ENCODE data around the gene PPIA.
"Not testable (repeated sequence)": the region's sequence is repeated elsewhere in the genome, so short reads cannot be mapped to it uniquely, and the experiment has no call there.

PPIA gene

GRCh38 chr7:44811571-44811970, 15.1 kb downstream of the PPIA start:
- no peak for DNase-seq
- Mint-ChIP-seq H3K4me3 (no peak overlapping the region), H3K27me3 (no peaks in the 10 kb centered on the region), H3K9me3 (no peaks in the 10 kb centered on the region), H3K36me3 (ENCODE audit: low read depth) (peaks cover 3% of the 10 kb centered on the region), H3K27ac (no peak overlapping the region), H3K4me1 (ENCODE audit: low read depth) (peaks cover 4% of the 10 kb centered on the region)

GRCh38 chr7:44814919-44815318, 18.4 kb downstream of the PPIA start:
- Mint-ChIP-seq H3K9me3 (no peaks in the 10 kb centered on the region), H3K27ac (no peak overlapping the region), H3K4me1 (ENCODE audit: low read depth) (peaks cover 4% of the 10 kb centered on the region), H3K27me3 (no peaks in the 10 kb centered on the region), H3K36me3 (ENCODE audit: low read depth) (no peaks in the 10 kb centered on the region), H3K4me3 (no peak overlapping the region)
- DNase-seq = peak; percentile 21

GRCh38 chr7:44819292-44819691, 22.8 kb downstream of the PPIA start:
- H3K27me3 Mint-ChIP-seq = no peaks in the 10 kb centered on the region
- H3K36me3 Mint-ChIP-seq (ENCODE audit: low read depth) = peaks cover 6% of the 10 kb centered on the region
- H3K4me1 Mint-ChIP-seq (ENCODE audit: low read depth) = peaks cover 2% of the 10 kb centered on the region
- no peak overlapping the region for H3K4me3 Mint-ChIP-seq
- no peak overlapping the region for H3K27ac Mint-ChIP-seq
- no peaks in the 10 kb centered on the region for H3K9me3 Mint-ChIP-seq
- DNase-seq = no peak

GRCh38 chr7:44823255-44823781, 26.8 kb downstream of the PPIA start:
- H3K4me3 Mint-ChIP-seq = no peak overlapping the region
- H3K9me3 Mint-ChIP-seq = no peaks in the 10 kb centered on the region
- H3K27ac Mint-ChIP-seq = peak overlapping the region; percentile 60
- no peak for DNase-seq
- peaks cover 10% of the 10 kb centered on the region for H3K4me1 Mint-ChIP-seq (ENCODE audit: low read depth)
- no peaks in the 10 kb centered on the region for H3K27me3 Mint-ChIP-seq
- H3K36me3 Mint-ChIP-seq (ENCODE audit: low read depth) = peaks cover 38% of the 10 kb centered on the region

- DNase-seq = no peak
- H3K27me3 Mint-ChIP-seq = no peaks in the 10 kb centered on the region
- no peak overlapping the region for H3K4me3 Mint-ChIP-seq
- no peaks in the 10 kb centered on the region for H3K9me3 Mint-ChIP-seq
- H3K4me1 Mint-ChIP-seq (ENCODE audit: low read depth) = peaks cover 10% of the 10 kb centered on the region
- H3K27ac Mint-ChIP-seq = peak overlapping the region; percentile 77
- peaks cover 55% of the 10 kb centered on the region for H3K36me3 Mint-ChIP-seq (ENCODE audit: low read depth)
Observed at GRCh38 chr7:44824894-44825526, 28.5 kb downstream of the PPIA start.

GRCh38 chr7:44827567-44827966, 31.1 kb downstream of the PPIA start:
- peaks cover 77% of the 10 kb centered on the region for H3K36me3 Mint-ChIP-seq (ENCODE audit: low read depth)
- no peaks in the 10 kb centered on the region for H3K9me3 Mint-ChIP-seq
- H3K27me3 Mint-ChIP-seq = no peaks in the 10 kb centered on the region
- no peak for DNase-seq
- H3K4me1 Mint-ChIP-seq (ENCODE audit: low read depth) = peaks cover 10% of the 10 kb centered on the region
- H3K27ac Mint-ChIP-seq = peak overlapping the region; percentile 81
- H3K4me3 Mint-ChIP-seq = no peak overlapping the region

DNA sequence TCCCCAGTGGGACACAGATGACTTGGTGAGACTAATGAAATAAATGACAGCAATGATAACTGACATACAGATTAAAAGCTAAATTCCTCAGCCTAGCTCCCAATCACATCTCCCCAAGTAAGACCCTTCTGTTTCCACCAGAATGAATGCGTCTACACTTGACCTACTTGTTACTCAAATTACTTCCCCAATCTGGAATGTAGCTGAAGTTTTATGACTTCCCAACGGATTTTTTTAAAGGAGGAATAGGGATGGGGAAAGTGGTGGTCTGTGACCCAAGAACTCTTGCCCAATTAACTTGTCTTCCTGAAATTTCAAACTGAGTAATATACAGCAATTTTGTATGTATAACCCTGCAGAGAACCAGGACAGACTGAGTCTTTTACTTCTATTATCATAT, 42.3 kb downstream of the PPIA start:
- H3K4me1 Mint-ChIP-seq (ENCODE audit: low read depth) = peaks cover 28% of the 10 kb centered on the region
- H3K9me3 Mint-ChIP-seq = no peaks in the 10 kb centered on the region
- DNase-seq = no peak
- peak overlapping the region; percentile 48 for H3K27ac Mint-ChIP-seq
- no peak overlapping the region for H3K4me3 Mint-ChIP-seq
- H3K36me3 Mint-ChIP-seq (ENCODE audit: low read depth) = peaks cover 78% of the 10 kb centered on the region
- no peaks in the 10 kb centered on the region for H3K27me3 Mint-ChIP-seq

GRCh38 chr7:44842675-44843074, 46.2 kb downstream of the PPIA start:
- H3K36me3 Mint-ChIP-seq (ENCODE audit: low read depth) = peaks cover 76% of the 10 kb centered on the region
- H3K27me3 Mint-ChIP-seq, H3K4me3 Mint-ChIP-seq, H3K9me3 Mint-ChIP-seq, DNase-seq: not testable (repeated sequence)
- H3K4me1 Mint-ChIP-seq (ENCODE audit: low read depth) = peaks cover 51% of the 10 kb centered on the region
- H3K27ac Mint-ChIP-seq = peak overlapping the region; percentile 1

GRCh38 chr7:44843440-44843839, 47.0 kb downstream of the PPIA start:
- not testable (repeated sequence) for H3K9me3 Mint-ChIP-seq, DNase-seq, H3K27me3 Mint-ChIP-seq, H3K4me3 Mint-ChIP-seq, H3K27ac Mint-ChIP-seq
- Mint-ChIP-seq H3K4me1 (ENCODE audit: low read depth) (peaks cover 52% of the 10 kb centered on the region), H3K36me3 (ENCODE audit: low read depth) (peaks cover 76% of the 10 kb centered on the region)

GRCh38 chr7:44845451-44845850, 49.0 kb downstream of the PPIA start:
- H3K4me1 Mint-ChIP-seq (ENCODE audit: low read depth) = peaks cover 58% of the 10 kb centered on the region
- no peaks in the 10 kb centered on the region for H3K9me3 Mint-ChIP-seq
- H3K4me3 Mint-ChIP-seq = peak overlapping the region; percentile 96
- DNase-seq = no peak
- no peaks in the 10 kb centered on the region for H3K27me3 Mint-ChIP-seq
- H3K27ac Mint-ChIP-seq = peak overlapping the region; percentile 79
- H3K36me3 Mint-ChIP-seq (ENCODE audit: low read depth) = peaks cover 69% of the 10 kb centered on the region

DNA sequence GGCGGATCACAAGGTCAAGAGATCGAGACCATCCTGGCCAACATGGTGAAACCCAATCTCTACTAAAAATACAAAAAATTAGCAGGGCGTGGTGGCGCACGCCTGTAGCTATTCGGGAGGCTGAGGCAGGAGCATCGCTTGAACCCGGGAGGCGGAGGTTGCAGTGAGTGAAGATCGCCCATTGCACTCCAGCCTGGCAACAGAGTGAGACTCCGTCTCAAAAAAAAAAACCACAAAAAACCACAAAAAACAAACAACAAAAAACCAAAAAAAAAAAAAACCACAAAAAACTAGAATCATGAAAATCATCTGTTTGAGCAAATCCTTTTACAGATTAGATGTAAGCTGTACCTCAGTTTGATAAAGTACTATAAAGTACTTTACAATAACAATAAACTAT, 49.9 kb downstream of the PPIA start:
- not testable (repeated sequence) for H3K27me3 Mint-ChIP-seq, DNase-seq, H3K9me3 Mint-ChIP-seq
- Mint-ChIP-seq H3K36me3 (ENCODE audit: low read depth) (peaks cover 60% of the 10 kb centered on the region), H3K27ac (peak overlapping the region; percentile 99), H3K4me3 (peak overlapping the region; percentile 96), H3K4me1 (ENCODE audit: low read depth) (peaks cover 54% of the 10 kb centered on the region)

DNA sequence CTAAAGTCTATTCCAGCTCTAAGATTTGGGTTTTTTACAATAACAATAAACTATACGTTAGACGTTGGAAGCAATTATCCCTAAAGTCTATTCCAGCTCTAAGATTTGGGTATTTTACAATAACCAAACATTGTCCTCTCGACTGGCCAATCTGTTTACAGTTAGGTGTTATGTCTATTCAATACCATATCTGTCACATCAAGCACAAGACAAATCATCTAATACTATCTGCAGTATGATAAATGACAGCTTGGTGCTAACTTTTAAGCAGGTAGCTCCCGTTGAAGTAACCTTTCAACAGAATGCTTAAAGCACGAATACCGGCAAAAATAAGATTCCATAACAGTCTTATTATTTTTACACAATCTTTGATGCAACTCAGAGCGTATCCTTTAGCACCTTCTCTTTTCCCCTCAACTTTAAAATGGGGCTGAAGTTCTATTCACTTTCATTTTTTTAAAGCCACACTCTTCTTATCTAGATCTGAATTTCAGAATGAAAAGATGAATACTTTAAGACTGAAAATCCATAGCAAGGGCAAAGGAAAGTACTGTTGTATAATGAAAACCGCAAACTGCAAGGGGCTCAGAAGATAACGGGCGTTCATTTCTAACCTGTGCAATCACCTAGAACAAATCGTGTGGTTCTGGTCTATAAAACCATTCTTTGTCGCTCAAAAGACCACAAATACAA, 50.5 kb downstream of the PPIA start:
- Mint-ChIP-seq H3K36me3 (ENCODE audit: low read depth) (peaks cover 54% of the 10 kb centered on the region), H3K4me3 (peak overlapping the region; percentile 96), H3K9me3 (no peaks in the 10 kb centered on the region), H3K4me1 (ENCODE audit: low read depth) (peaks cover 50% of the 10 kb centered on the region), H3K27me3 (no peaks in the 10 kb centered on the region), H3K27ac (peak overlapping the region; percentile 99)
- no peak for DNase-seq

DNA sequence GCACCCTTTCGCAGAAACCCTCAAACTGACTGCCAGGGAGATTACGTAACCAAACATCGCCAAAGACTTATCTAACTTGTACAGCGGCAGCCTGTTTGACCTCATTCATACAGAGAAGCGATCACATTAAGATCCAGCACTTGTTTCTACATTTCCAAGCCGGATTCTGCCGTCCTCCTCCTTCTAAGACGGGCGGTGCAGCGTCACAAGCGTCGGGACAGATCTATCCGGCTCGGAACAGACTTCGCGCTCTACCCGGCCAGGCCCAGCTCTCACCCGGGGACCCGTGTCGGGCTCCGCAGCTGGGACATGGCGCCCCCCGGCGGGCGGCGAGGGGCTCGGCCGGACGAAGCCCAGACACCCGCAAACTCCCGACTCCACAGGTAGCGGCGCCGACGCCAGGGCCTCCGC, 51.0 kb downstream of the PPIA start:
- peaks cover 45% of the 10 kb centered on the region for H3K4me1 Mint-ChIP-seq (ENCODE audit: low read depth)
- no peaks in the 10 kb centered on the region for H3K9me3 Mint-ChIP-seq
- H3K4me3 Mint-ChIP-seq = peak overlapping the region; percentile 96
- peak; percentile 88 for DNase-seq
- peak overlapping the region; percentile 99 for H3K27ac Mint-ChIP-seq
- H3K27me3 Mint-ChIP-seq = no peaks in the 10 kb centered on the region
- peaks cover 48% of the 10 kb centered on the region for H3K36me3 Mint-ChIP-seq (ENCODE audit: low read depth)

- H3K4me1 Mint-ChIP-seq (ENCODE audit: low read depth) = peaks cover 44% of the 10 kb centered on the region
- peak within 1 kb of the TSS; percentile 99 for H3K27ac Mint-ChIP-seq
- no peaks in the 10 kb centered on the region for H3K9me3 Mint-ChIP-seq
- H3K4me3 Mint-ChIP-seq = peak within 1 kb of the TSS; percentile 96
- peak; percentile 100 for DNase-seq
- H3K36me3 Mint-ChIP-seq (ENCODE audit: low read depth) = peaks cover 44% of the 10 kb centered on the region
- no peaks in the 10 kb centered on the region for H3K27me3 Mint-ChIP-seq
Observed at GRCh38 chr7:44847920-44848634, 51.6 kb downstream of the PPIA start, which contains the start of gene H2AZ2. TSS of gene H2AZ2 (minus strand) at chr7:44848087. CDS start at chr7:44847971, 116 bp downstream.
